ENCODE measurements around the gene AK4. TPM values are rescaled to one million over a fixed set of nuclear protein-coding genes. Genes with fewer than 3 reads are reported as not detected.

AK4 gene
- polyA plus RNA-seq, 2 of the 4 experiments (the other 2 are of a cell fraction): 10.6 to 25.9 TPM

GRCh38 chr1:65190229-65190628 lies 42.2 kb downstream of the AK4 start:
- CTCF ChIA-PET: interaction anchor here (1.1 to 1.8 kb wide), 2 partner anchors 12 to 19 kb away, joined by 3 to 4 read pairs; no protein-coding TSS in a partner anchor

GRCh38 chr1:65193129-65193695 lies 45.2 kb downstream of the AK4 start:
- WGBS (ENCODE audit: missing lambda C conversion rate): 76% methylated on average over 5 of the region's 5 CpGs

More at GRCh38 chr1:65190229-65190628, 42.2 kb downstream of the AK4 start:
- FAIRE-seq (no peak), DNase-seq (ENCODE audit: low read depth in 1 of 2, low spot score in 1 of 2) (no peak), ATAC-seq (no peak)
- no peak overlapping the region for H3K4me2 ChIP-seq
- POLR2A ChIA-PET: no interaction called here
- WGBS (ENCODE audit: missing lambda C conversion rate): 70% methylated on average over 4 of the region's 4 CpGs
- H3K4me1 ChIP-seq: no peaks in the 10 kb centered on the region
- no peak overlapping the region for H3K4me3 ChIP-seq
- H3K9me3 ChIP-seq: no peaks in the 10 kb centered on the region
- TF ChIP-seq FOSL2 (IDR thresholded peaks at IDR 0.05) (no peak), FOSL2 (CRISPR knock-in tag; IDR thresholded peaks at IDR 0.05) (no peak), HOXB13 (CRISPR knock-in tag; IDR thresholded peaks at IDR 0.05; ENCODE audit: low read depth) (no peak), ESRRA (IDR thresholded peaks at IDR 0.05; ENCODE audit: borderline replicate concordance, low read length) (no peak)
- no peak overlapping the region for H3K27ac ChIP-seq

GRCh38 chr1:65195495-65196417 lies 47.8 kb downstream of the AK4 start:
- DNase-seq (ENCODE audit: low read depth in 1 of 2, low spot score in 1 of 2) (no peak), ATAC-seq (no peak), FAIRE-seq (no peak)
- no peak overlapping the region for H3K4me3 ChIP-seq
- H3K9me3 ChIP-seq: no peaks in the 10 kb centered on the region
- ChIA-PET POLR2A (no interaction called here), CTCF (interaction anchor here (1.2 kb wide), 1 partner anchor 13 kb away, joined by 4 read pairs; no protein-coding TSS in a partner anchor)
- no peak for TF ChIP-seq ELK1 (IDR thresholded peaks at IDR 0.05; ENCODE audit: low read depth, low read length)
- no peak for TF ChIP-seq JUNB (IDR thresholded peaks at IDR 0.05)
- TF ChIP-seq CHD2 (IDR thresholded peaks at IDR 0.05; ENCODE audit: low read length, partially characterized antibody): no peak
- no peak for TF ChIP-seq NFE2L2 (conservative IDR thresholded peaks at IDR 0.05; ENCODE audit: low read length)
- TF ChIP-seq HOXB5 (CRISPR knock-in tag; IDR thresholded peaks at IDR 0.05): no peak
- no peak for TF ChIP-seq CEBPB (IDR thresholded peaks at IDR 0.05)
- TF ChIP-seq CTCF (IDR thresholded peaks at IDR 0.05): no peak
- no peak for TF ChIP-seq MAZ (IDR thresholded peaks at IDR 0.05; ENCODE audit: borderline replicate concordance, low read depth, low read length)
- TF ChIP-seq BHLHE40 (IDR thresholded peaks at IDR 0.05; ENCODE audit: low read depth, low read length): no peak
- no peak for TF ChIP-seq ESRRA (IDR thresholded peaks at IDR 0.05; ENCODE audit: borderline replicate concordance, low read length)
- no peak for TF ChIP-seq HEYL (CRISPR knock-in tag; IDR thresholded peaks at IDR 0.05)
- no peak for TF ChIP-seq FOSL2 (IDR thresholded peaks at IDR 0.05)
- no peak for TF ChIP-seq FOSL2 (CRISPR knock-in tag; IDR thresholded peaks at IDR 0.05)
- no peak for TF ChIP-seq EHF (CRISPR knock-in tag; IDR thresholded peaks at IDR 0.05)
- no peak for TF ChIP-seq HMGXB4 (CRISPR knock-in tag; IDR thresholded peaks at IDR 0.05; ENCODE audit: borderline replicate concordance)
- no peak for TF ChIP-seq FOSB (CRISPR knock-in tag; IDR thresholded peaks at IDR 0.05)
- TF ChIP-seq HOXB13 (CRISPR knock-in tag; IDR thresholded peaks at IDR 0.05; ENCODE audit: low read depth): no peak
- TF ChIP-seq ZC3H11A (IDR thresholded peaks at IDR 0.05): no peak
- no peak for TF ChIP-seq FOXS1 (CRISPR knock-in tag; IDR thresholded peaks at IDR 0.05)
- no peak overlapping the region for H3K4me2 ChIP-seq
- no peak overlapping the region for H3K27ac ChIP-seq
- H3K4me1 ChIP-seq: no peaks in the 10 kb centered on the region
- WGBS (ENCODE audit: missing lambda C conversion rate): 90% methylated on average over 9 of the region's 9 CpGs

More at GRCh38 chr1:65193129-65193695, 45.2 kb downstream of the AK4 start:
- Histone ChIP-seq H3K9me3 (no peaks in the 10 kb centered on the region), H3K27ac (no peak overlapping the region), H3K4me3 (no peak overlapping the region), H3K4me2 (no peak overlapping the region), H3K4me1 (no peaks in the 10 kb centered on the region)
- TF ChIP-seq NPAS2 (CRISPR knock-in tag; IDR thresholded peaks at IDR 0.05; ENCODE audit: borderline replicate concordance) (no peak), CHD4 (IDR thresholded peaks at IDR 0.05; ENCODE audit: borderline replicate concordance) (no peak), SREBF2 (IDR thresholded peaks at IDR 0.05) (no peak), ZSCAN20 (CRISPR knock-in tag; IDR thresholded peaks at IDR 0.05) (no peak), ZFP36 (IDR thresholded peaks at IDR 0.05; ENCODE audit: borderline replicate concordance, partially characterized antibody) (no peak)
- DNase-seq (ENCODE audit: low read depth in 1 of 2, low spot score in 1 of 2) (no peak), ATAC-seq (no peak), FAIRE-seq (no peak)
- POLR2A ChIA-PET: no interaction called here
- CTCF ChIA-PET: interaction anchor here (1.3 kb wide), 1 partner anchor 16 kb away, joined by 4 read pairs; no protein-coding TSS in a partner anchor
